Fibroblast of villous mesenchyme (primary cell): Measurements from ENCODE around the gene ELP4. TPM values are rescaled to one million over a fixed set of nuclear protein-coding genes. Genes with fewer than 3 reads are reported as not detected.

Source experiments
- DNase-seq: peaks from one replicate; pipeline ENCODE4 v3.0.0-alpha.2; 2010; ENCODE audit warnings: low read depth
- H3K4me3 ChIP-seq: 2 replicates; pipeline ENCODE4 v1.5.1; 2011; ENCODE audit warnings: low read depth, mild to moderate bottlenecking, low read length
- CTCF ChIP-seq: IDR thresholded peaks from 2 replicates; pipeline ENCODE4 v1.5.1; 2012; ENCODE audit warnings: low read depth, mild to moderate bottlenecking, low read length; ENCODE audit not compliant: insufficient read depth
- total RNA-seq: library from RNA; depleted of rRNA; stranded (reverse); fragments of >200 nt; gene quantifications from 2 replicates; pipeline ENCODE4 v1.2.3, GENCODE V29; 2012

Gene ELP4
- total RNA-seq, 1 donor: 19.0 TPM

DNA sequence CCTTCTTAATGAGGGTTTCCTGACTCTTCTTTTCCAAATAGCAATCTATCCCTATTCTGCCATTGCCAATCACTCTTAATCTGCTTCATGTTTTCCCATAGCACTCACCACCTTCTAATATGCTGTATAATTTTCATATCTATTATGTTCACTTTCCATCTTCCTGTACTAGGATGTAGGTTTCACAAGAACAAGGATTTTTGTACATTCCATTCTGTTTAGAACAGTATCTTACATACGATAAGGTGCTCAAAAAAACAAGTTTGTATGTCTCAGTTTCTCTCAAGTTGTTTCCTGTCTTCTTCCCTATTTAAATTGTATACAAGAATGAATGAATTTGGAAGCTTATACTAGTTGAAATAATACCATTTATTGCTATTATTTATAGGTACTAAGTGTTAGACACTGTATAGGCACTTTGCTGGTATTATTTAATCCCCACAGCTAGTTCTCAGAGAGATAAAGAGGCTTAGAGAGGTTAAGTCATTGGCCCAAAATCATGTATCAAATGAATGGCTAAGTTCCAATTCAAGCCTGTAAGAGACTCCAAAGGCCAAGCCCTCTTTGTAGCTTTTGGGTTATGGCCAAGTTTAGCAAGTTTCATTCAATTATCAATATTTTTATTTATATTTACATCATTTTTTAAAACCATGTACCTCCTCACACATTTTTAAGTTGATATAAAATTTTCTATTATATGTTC, 166.9 kb downstream of the ELP4 start:
- H3K4me3 ChIP-seq: no peak overlapping the region
- no peak for TF ChIP-seq CTCF
- no peak for DNase-seq

GRCh38 chr11:31680770-31681169, 171.2 kb downstream of the ELP4 start:
- no peak overlapping the region for H3K4me3 ChIP-seq
- no peak for DNase-seq
- no peak for TF ChIP-seq CTCF

DNA sequence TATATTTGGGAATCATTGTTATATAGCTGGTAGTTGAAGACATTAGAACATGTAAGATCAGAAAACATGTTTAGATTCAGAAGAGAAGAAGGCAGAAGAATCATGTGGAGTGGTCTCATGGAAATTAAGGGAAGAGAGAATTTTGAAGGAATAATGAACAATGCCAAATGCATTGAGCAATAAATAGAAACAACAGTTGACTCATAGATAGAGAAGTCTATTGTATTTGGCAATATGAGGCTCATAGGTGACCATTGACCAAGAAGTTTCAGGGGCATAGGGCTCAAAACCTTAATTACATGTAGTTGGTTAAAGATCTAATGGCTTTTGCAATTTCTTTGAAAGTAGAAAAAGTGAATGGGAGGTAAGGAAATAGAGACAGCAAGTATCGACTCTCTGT, 177.7 kb downstream of the ELP4 start:
- DNase-seq: no peak
- no peak for TF ChIP-seq CTCF
- H3K4me3 ChIP-seq: no peak overlapping the region

GRCh38 chr11:31687861-31688260, 178.3 kb downstream of the ELP4 start:
- no peak overlapping the region for H3K4me3 ChIP-seq
- no peak for TF ChIP-seq CTCF
- DNase-seq: no peak

GRCh38 chr11:31689559-31689958, 180.0 kb downstream of the ELP4 start:
- no peak for TF ChIP-seq CTCF
- no peak overlapping the region for H3K4me3 ChIP-seq
- no peak for DNase-seq

DNA sequence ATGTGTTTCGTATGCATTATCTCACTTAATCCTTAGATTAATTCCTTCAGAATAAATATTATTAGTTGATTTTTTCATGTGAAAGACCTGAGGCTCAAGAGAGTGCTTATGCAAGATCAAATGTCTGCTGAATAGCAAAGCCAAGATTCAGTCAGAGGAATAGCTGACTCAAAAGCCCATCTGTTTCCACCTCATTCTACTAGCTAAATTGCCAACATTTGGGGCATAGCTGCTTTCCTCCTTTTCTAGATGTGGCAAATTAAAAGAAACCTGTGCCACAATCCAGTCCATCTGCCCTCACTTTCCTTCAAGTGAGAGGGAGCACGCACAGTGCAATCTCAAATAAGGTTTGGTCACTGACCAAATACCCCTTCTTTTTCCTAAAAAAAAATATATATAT, 180.5 kb downstream of the ELP4 start:
- no peak overlapping the region for H3K4me3 ChIP-seq
- DNase-seq: no peak
- TF ChIP-seq CTCF: no peak

DNA sequence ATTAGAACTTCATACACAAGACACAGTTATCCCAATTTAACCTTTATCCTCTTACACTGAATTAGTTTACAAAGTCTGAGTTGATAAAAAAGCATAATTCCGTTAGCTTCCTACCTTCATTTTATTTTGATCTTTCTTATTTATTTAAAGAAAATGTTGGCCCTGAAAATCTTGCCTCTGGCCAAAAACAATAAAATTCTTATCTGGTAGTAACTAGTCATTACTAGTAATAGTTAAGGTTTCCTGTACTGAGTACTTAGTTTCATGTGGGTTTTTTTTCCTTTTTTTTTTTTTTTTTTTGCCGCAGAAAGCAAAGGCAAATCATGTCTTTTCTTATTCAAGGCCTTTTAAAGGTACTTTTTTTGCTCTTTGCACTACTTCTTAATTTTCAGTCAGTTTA, 180.9 kb downstream of the ELP4 start:
- DNase-seq: no peak
- no peak for TF ChIP-seq CTCF
- H3K4me3 ChIP-seq: no peak overlapping the region
